IPS-15b (cell line): Measurements from ENCODE around the gene TRIM28.
"Not testable (repeated sequence)": the region's sequence is repeated elsewhere in the genome, so short reads cannot be mapped to it uniquely, and the experiment has no call there.

Experiments used
- H3K27me3 ChIP-seq: one replicate; pipeline ENCODE4 v1.6.1; 2013; ENCODE audit warnings: low read length; ENCODE audit not compliant: control insufficient read depth, insufficient read depth
- H3K36me3 ChIP-seq: one replicate; pipeline ENCODE4 v1.6.1; 2013; ENCODE audit warnings: low read length; ENCODE audit not compliant: control insufficient read depth, insufficient read depth
- H3K4me1 ChIP-seq: one replicate; pipeline ENCODE4 v1.6.1; 2013; ENCODE audit warnings: mild to moderate bottlenecking, low read length; ENCODE audit not compliant: control insufficient read depth, insufficient read depth
- H3K4me3 ChIP-seq: one replicate; pipeline ENCODE4 v1.5.1; 2013; ENCODE audit warnings: low read depth, low read length
- H3K9ac ChIP-seq: one replicate; pipeline ENCODE4 v1.6.1; 2013; ENCODE audit warnings: low read depth, mild to moderate bottlenecking, low read length
- H3K9me3 ChIP-seq: one replicate; pipeline ENCODE4 v1.6.1; 2013; ENCODE audit warnings: mild to moderate bottlenecking, low read length; ENCODE audit not compliant: control insufficient read depth, insufficient read depth

TRIM28 gene

GRCh38 chr19:58543826-58544590 lies at the start of gene TRIM28:
TSS of gene TRIM28 (plus strand) at chr19:58544064. CDS start at chr19:58544758, 694 bp downstream.
- peak within 1 kb of the TSS; percentile 92 for H3K4me3 ChIP-seq
- H3K9me3 ChIP-seq = no peaks in the 10 kb centered on the region

GRCh38 chr19:58497634-58498170 lies 46.2 kb upstream of the TRIM28 start:
- Histone ChIP-seq H3K36me3 (no peaks in the 10 kb centered on the region), H3K4me3 (peak overlapping the region; percentile 85), H3K4me1 (no peaks in the 10 kb centered on the region), H3K27me3 (no peaks in the 10 kb centered on the region), H3K9me3 (no peaks in the 10 kb centered on the region), H3K9ac (no peak overlapping the region)

More at GRCh38 chr19:58543826-58544590, at the start of gene TRIM28:
- Histone ChIP-seq H3K4me1 (peaks cover 5% of the 10 kb centered on the region), H3K36me3 (peaks cover 34% of the 10 kb centered on the region), H3K27me3 (peaks cover 30% of the 10 kb centered on the region), H3K9ac (peak within 1 kb of the TSS; percentile 90)

- H3K27me3 ChIP-seq = no peaks in the 10 kb centered on the region
Observed at GRCh38 chr19:58498316-58499020, 45.4 kb upstream of the TRIM28 start.

GRCh38 chr19:58499021-58499927 lies 44.6 kb upstream of the TRIM28 start:
- Histone ChIP-seq H3K9ac (peak overlapping the region; percentile 91), H3K4me3 (peak overlapping the region; percentile 85), H3K27me3 (no peaks in the 10 kb centered on the region), H3K9me3 (no peaks in the 10 kb centered on the region), H3K36me3 (no peaks in the 10 kb centered on the region), H3K4me1 (no peaks in the 10 kb centered on the region)

More at GRCh38 chr19:58498316-58499020, 45.4 kb upstream of the TRIM28 start:
- Histone ChIP-seq H3K4me3 (peak overlapping the region; percentile 85), H3K9ac (peak overlapping the region; percentile 56), H3K4me1 (no peaks in the 10 kb centered on the region), H3K9me3 (no peaks in the 10 kb centered on the region), H3K36me3 (no peaks in the 10 kb centered on the region)

GRCh38 chr19:58500242-58500641 lies 43.6 kb upstream of the TRIM28 start:
- Histone ChIP-seq H3K4me3 (peak overlapping the region; percentile 63), H3K9me3 (no peaks in the 10 kb centered on the region), H3K4me1 (no peaks in the 10 kb centered on the region), H3K27me3 (no peaks in the 10 kb centered on the region), H3K9ac (peak overlapping the region; percentile 91), H3K36me3 (no peaks in the 10 kb centered on the region)

- H3K9me3 ChIP-seq, H3K36me3 ChIP-seq, H3K27me3 ChIP-seq, H3K9ac ChIP-seq, H3K4me3 ChIP-seq, H3K4me1 ChIP-seq: not testable (repeated sequence)
Observed at GRCh38 chr19:58507602-58508223, 36.2 kb upstream of the TRIM28 start.

- Histone ChIP-seq H3K9ac (no peak overlapping the region), H3K4me3 (no peak overlapping the region)
Observed at GRCh38 chr19:58509731-58510083, 34.2 kb upstream of the TRIM28 start.

GRCh38 chr19:58510084-58510862 lies 33.6 kb upstream of the TRIM28 start:
- no peaks in the 10 kb centered on the region for H3K27me3 ChIP-seq
- H3K36me3 ChIP-seq = no peaks in the 10 kb centered on the region
- no peak overlapping the region for H3K4me3 ChIP-seq
- H3K4me1 ChIP-seq = peaks cover 3% of the 10 kb centered on the region
- H3K9ac ChIP-seq = no peak overlapping the region
- H3K9me3 ChIP-seq = no peaks in the 10 kb centered on the region

More at GRCh38 chr19:58509731-58510083, 34.2 kb upstream of the TRIM28 start:
- Histone ChIP-seq H3K36me3 (no peaks in the 10 kb centered on the region), H3K9me3 (no peaks in the 10 kb centered on the region), H3K4me1 (peaks cover 3% of the 10 kb centered on the region), H3K27me3 (no peaks in the 10 kb centered on the region)

- H3K4me1 ChIP-seq = peaks cover 6% of the 10 kb centered on the region
- no peak within 1 kb of the TSS for H3K9ac ChIP-seq
- H3K36me3 ChIP-seq = peaks cover 5% of the 10 kb centered on the region
- H3K4me3 ChIP-seq = no peak within 1 kb of the TSS
- H3K9me3 ChIP-seq = no peaks in the 10 kb centered on the region
- no peaks in the 10 kb centered on the region for H3K27me3 ChIP-seq
Observed at GRCh38 chr19:58511353-58512208, 32.3 kb upstream of the TRIM28 start, which contains the start of gene SLC27A5. TSS of gene SLC27A5 (minus strand) at chr19:58511992. CDS start at chr19:58511955, 37 bp downstream.

GRCh38 chr19:58513213-58513693 lies 30.6 kb upstream of the TRIM28 start:
- peaks cover 12% of the 10 kb centered on the region for H3K36me3 ChIP-seq
- no peaks in the 10 kb centered on the region for H3K27me3 ChIP-seq
- peak overlapping the region; percentile 28 for H3K9ac ChIP-seq
- no peak overlapping the region for H3K4me3 ChIP-seq
- H3K4me1 ChIP-seq = peaks cover 9% of the 10 kb centered on the region
- H3K9me3 ChIP-seq = no peaks in the 10 kb centered on the region
